CD4-positive, CD25-positive, alpha-beta regulatory T cell (primary cell): ENCODE measurements around the gene CLPTM1L. TPM values are rescaled to one million over a fixed set of nuclear protein-coding genes. Genes with fewer than 3 reads are reported as not detected.

Experiments
- ATAC-seq, 2 donors: fragments of 150-1000 bp; cut with Tn5 transposase; one replicate each; pipeline ENCODE4 v1.10.0; 2021; ENCODE audit warnings: low read depth in 2 of 2, moderate number of reproducible peaks in 2 of 2, moderate library complexity in 1 of 2
- DNase-seq, 3 donors: peaks; one replicate each; pipeline versions ENCODE4 v3.0.0 to v3.0.0-alpha.2; 2012 to 2022; ENCODE audit warnings: mixed read lengths in 1 of 3
- H3K27ac ChIP-seq: one replicate; pipeline ENCODE4 v1.7.0; 2013; ENCODE audit warnings: mild to moderate bottlenecking, low read length; ENCODE audit not compliant: insufficient read depth, poor library complexity, severe bottlenecking
- H3K27me3 ChIP-seq: one replicate; pipeline ENCODE4 v1.7.0; 2013; ENCODE audit warnings: low read length; ENCODE audit not compliant: control insufficient read depth, insufficient read depth
- H3K36me3 ChIP-seq: one replicate; pipeline ENCODE4 v1.7.0; 2013; ENCODE audit warnings: mild to moderate bottlenecking, low read length, moderate library complexity; ENCODE audit not compliant: control insufficient read depth, insufficient read depth
- H3K4me1 ChIP-seq: 2 replicates; pipeline ENCODE4 v1.7.0; 2013; ENCODE audit warnings: mild to moderate bottlenecking, low read length; ENCODE audit not compliant: insufficient read depth, control insufficient read depth, poor library complexity, severe bottlenecking
- H3K4me3 ChIP-seq: one replicate; pipeline ENCODE4 v1.7.0; 2013; ENCODE audit warnings: low read depth, mild to moderate bottlenecking, low read length, moderate library complexity
- H3K9me3 ChIP-seq, 2 experiments: 1 replicate in 1 of 2; 2 replicates in 1 of 2; pipeline ENCODE4 v1.7.0; 2013; ENCODE audit warnings: low read length in 2 of 2, mild to moderate bottlenecking in 1 of 2, moderate library complexity in 1 of 2; ENCODE audit not compliant: control insufficient read depth in 2 of 2
- H3K27ac Mint-ChIP-seq, 3 donors: one replicate each; pipeline ENCODE4 v1.8.0; 2020 to 2022; ENCODE audit warnings: mild to moderate bottlenecking in 3 of 3, mixed read lengths in 3 of 3, moderate library complexity in 2 of 3
- H3K27me3 Mint-ChIP-seq: one replicate; pipeline ENCODE4 v1.8.0; 2022; ENCODE audit warnings: mild to moderate bottlenecking, mixed read lengths
- H3K36me3 Mint-ChIP-seq: one replicate; pipeline ENCODE4 v1.8.0; 2020; ENCODE audit warnings: mixed read lengths
- H3K4me1 Mint-ChIP-seq, 4 donors: one replicate each; pipeline ENCODE4 v1.8.0; 2020 to 2022; ENCODE audit warnings: mixed read lengths in 4 of 4, mild to moderate bottlenecking in 1 of 4
- H3K4me3 Mint-ChIP-seq, 4 donors: one replicate each; pipeline ENCODE4 v1.8.0; 2020 to 2022; ENCODE audit warnings: mild to moderate bottlenecking in 4 of 4, mixed read lengths in 4 of 4, moderate library complexity in 3 of 4
- H3K9me3 Mint-ChIP-seq, 7 donors: one replicate each; pipeline ENCODE4 v1.8.0; 2020 to 2022; ENCODE audit warnings: mixed read lengths in 7 of 7, mild to moderate bottlenecking in 3 of 7, moderate library complexity in 2 of 7
- polyA plus RNA-seq, 4 donors: library from polyadenylated mRNA; unstranded; fragments of 300-500 nt; fragmentation: Illumina TruSeq; gene quantifications; one replicate each; pipeline ENCODE4 v1.2.3, GENCODE V29; 2021
- total RNA-seq: library from RNA; stranded (reverse); gene quantifications from one replicate; pipeline ENCODE4 v1.2.3, GENCODE V29; 2022

Gene CLPTM1L
- total and polyA plus RNA-seq, 5 donors from 2014 or later, result 25.3 to 104 (median 58.8) TPM

GRCh38 chr5:1282131-1282992, 62.5 kb downstream of the CLPTM1L start:
- no peaks in the 10 kb centered on the region for H3K27me3 ChIP-seq
- no peak for DNase-seq

GRCh38 chr5:1281038-1281882, 63.6 kb downstream of the CLPTM1L start:
- H3K4me1 ChIP-seq, result no peaks in the 10 kb centered on the region
- H3K4me3 ChIP-seq, result no peak overlapping the region
- no peak overlapping the region for H3K4me3 Mint-ChIP-seq
- no peak for DNase-seq
- no peaks in the 10 kb centered on the region for H3K4me1 Mint-ChIP-seq
- no peaks in the 10 kb centered on the region for H3K27me3 ChIP-seq
- ATAC-seq, result no peak
- peak overlapping the region in 2 of 3 donors; percentile 60 to 73 for H3K27ac Mint-ChIP-seq
- H3K9me3 Mint-ChIP-seq, result no peaks in the 10 kb centered on the region
- H3K9me3 ChIP-seq, result no peaks in the 10 kb centered on the region
- no peaks in the 10 kb centered on the region for H3K27me3 Mint-ChIP-seq
- no peak overlapping the region for H3K27ac ChIP-seq
- H3K36me3 ChIP-seq, result no peaks in the 10 kb centered on the region
- no peaks in the 10 kb centered on the region for H3K36me3 Mint-ChIP-seq

More at GRCh38 chr5:1282131-1282992, 62.5 kb downstream of the CLPTM1L start:
- no peaks in the 10 kb centered on the region for H3K4me1 Mint-ChIP-seq
- H3K27me3 Mint-ChIP-seq, result no peaks in the 10 kb centered on the region
- H3K4me3 Mint-ChIP-seq, result no peak overlapping the region
- ATAC-seq, result no peak
- H3K9me3 Mint-ChIP-seq, result no peaks in the 10 kb centered on the region
- no peaks in the 10 kb centered on the region for H3K36me3 Mint-ChIP-seq
- Histone ChIP-seq H3K27ac (no peak overlapping the region), H3K9me3 (no peaks in the 10 kb centered on the region), H3K4me3 (no peak overlapping the region), H3K36me3 (no peaks in the 10 kb centered on the region), H3K4me1 (no peaks in the 10 kb centered on the region)
- no peak overlapping the region for H3K27ac Mint-ChIP-seq

DNA sequence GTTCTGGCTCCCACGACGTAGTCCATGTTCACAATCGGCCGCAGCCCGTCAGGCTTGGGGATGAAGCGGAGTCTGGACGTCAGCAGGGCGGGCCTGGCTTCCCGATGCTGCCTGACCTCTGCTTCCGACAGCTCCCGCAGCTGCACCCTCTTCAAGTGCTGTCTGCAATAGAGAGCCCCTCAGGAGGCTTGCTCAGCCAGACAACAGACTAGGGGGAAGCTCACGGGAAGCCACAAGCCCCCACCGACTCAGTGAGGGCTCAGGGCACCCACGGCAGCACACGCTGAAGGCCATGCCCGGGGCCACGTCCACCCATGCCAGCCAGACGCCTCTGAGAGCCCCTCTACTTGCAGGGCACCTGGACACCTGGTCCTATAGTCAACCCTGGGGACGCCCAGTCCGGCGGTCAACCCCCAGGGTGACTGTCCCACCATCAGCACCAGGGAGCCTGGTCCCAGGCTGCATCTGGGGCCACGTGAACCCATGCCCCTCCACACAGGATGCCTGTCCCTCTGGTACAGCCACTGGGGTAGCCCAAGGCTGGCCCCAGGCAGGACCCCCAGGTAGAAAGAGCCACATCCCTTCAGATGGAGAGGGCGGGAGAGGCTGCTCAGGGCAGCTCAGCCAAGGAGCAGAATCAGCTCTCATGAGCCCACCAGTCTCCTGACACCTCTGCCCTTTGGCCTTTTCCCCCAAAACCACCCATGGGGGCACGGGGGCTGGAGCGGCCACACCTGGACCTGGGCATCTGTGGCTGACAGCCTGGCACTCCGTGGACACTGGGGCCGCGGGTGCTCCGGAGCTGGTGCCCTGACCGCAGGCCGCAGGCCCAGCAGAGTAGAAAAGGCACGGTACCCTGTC, 64.5 kb downstream of the CLPTM1L start:
- Mint-ChIP-seq H3K27ac (no peak overlapping the region), H3K4me1 (no peaks in the 10 kb centered on the region), H3K4me3 (no peak overlapping the region), H3K9me3 (no peaks in the 10 kb centered on the region), H3K36me3 (no peaks in the 10 kb centered on the region), H3K27me3 (no peaks in the 10 kb centered on the region)
- no peaks in the 10 kb centered on the region for H3K9me3 ChIP-seq
- no peak overlapping the region for H3K4me3 ChIP-seq
- DNase-seq (no peak), ATAC-seq (no peak)
- H3K27me3 ChIP-seq, result no peaks in the 10 kb centered on the region
- H3K27ac ChIP-seq, result no peak overlapping the region
- H3K4me1 ChIP-seq, result no peaks in the 10 kb centered on the region
- no peaks in the 10 kb centered on the region for H3K36me3 ChIP-seq

DNA sequence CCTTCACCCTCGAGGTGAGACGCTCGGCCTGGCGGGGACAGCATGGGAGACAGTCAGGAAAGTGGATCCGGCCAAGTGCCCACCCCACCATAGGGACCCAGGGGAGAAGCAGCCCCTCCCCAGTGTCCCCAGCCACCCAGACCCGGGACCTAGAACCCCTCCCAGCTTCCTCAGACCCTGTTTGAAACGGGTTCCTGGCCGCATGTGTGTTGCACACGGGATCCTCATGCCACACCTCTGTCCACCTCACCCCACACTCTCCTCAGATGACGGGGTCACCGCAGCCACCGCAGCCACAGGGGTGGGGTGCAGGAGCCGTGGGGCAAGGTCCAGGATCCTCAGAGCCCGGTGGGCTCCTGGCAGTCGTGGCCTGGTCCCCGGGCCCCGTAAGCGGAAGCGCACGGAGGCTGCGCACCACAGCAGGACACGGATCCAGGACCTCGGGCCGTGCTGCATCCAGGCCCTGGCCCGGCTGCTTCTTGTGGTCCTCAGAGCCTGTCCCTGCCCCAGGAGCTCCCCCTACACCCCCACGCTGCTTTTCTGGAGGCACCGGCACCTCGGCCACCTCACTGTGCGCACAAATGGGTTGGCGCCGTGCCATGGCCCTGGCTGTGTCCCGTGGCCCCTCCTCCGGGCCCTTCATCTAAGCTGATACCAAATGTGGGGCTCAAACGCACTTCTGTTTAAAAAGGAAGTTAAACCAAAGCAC, 65.3 kb downstream of the CLPTM1L start:
- Mint-ChIP-seq H3K4me1 (no peaks in the 10 kb centered on the region), H3K9me3 (no peaks in the 10 kb centered on the region)
- DNase-seq, result no peak

DNA sequence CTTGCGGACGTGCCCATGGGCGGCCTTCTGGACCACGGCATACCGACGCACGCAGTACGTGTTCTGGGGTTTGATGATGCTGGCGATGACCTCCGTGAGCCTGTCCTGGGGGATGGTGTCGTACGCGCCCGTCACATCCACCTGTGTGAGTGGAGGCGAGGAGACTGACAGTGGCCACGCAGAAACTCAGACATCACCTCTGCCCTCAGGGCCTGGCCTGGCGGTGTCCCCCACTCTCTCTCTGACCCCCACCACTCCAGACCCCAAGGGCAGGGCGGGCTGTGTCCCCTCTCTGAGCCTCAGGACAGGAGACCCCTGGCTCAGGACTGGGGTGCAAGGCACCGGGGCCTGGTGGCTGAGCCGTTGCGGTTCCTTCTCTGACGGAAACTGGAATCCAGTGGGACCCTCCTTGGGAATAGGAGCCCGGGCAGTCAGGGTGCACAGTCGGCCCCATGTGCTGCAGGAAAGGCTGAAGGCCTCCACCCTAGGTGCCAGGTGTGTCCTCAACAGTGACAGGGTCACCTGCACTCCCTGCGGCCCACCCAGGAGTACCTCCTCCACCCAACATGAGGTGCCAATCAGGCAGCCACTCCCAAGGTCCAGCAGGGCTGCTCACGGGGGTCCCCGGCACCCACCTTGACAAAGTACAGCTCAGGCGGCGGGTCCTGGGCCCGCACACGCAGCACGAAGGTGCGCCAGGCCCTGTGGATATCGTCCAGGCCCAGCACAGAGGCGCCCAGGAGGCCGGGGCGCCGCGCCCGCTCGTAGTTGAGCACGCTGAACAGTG, 66.0 kb downstream of the CLPTM1L start:
- Mint-ChIP-seq H3K27ac (no peak overlapping the region), H3K27me3 (no peaks in the 10 kb centered on the region), H3K4me1 (no peaks in the 10 kb centered on the region), H3K4me3 (no peak overlapping the region), H3K9me3 (no peaks in the 10 kb centered on the region), H3K36me3 (no peaks in the 10 kb centered on the region)
- H3K27ac ChIP-seq, result no peak overlapping the region
- no peaks in the 10 kb centered on the region for H3K9me3 ChIP-seq
- no peaks in the 10 kb centered on the region for H3K27me3 ChIP-seq
- DNase-seq, result no peak
- ATAC-seq, result no peak
- no peaks in the 10 kb centered on the region for H3K4me1 ChIP-seq
- no peaks in the 10 kb centered on the region for H3K36me3 ChIP-seq
- no peak overlapping the region for H3K4me3 ChIP-seq

More for the DNA sequence above, 65.3 kb downstream of the CLPTM1L start:
- H3K4me3 Mint-ChIP-seq, result no peak overlapping the region
- H3K27ac ChIP-seq, result no peak overlapping the region
- no peak for ATAC-seq
- H3K36me3 Mint-ChIP-seq, result no peaks in the 10 kb centered on the region
- H3K9me3 ChIP-seq, result no peaks in the 10 kb centered on the region
- no peaks in the 10 kb centered on the region for H3K4me1 ChIP-seq
- no peak overlapping the region for H3K27ac Mint-ChIP-seq
- no peaks in the 10 kb centered on the region for H3K27me3 ChIP-seq
- no peak overlapping the region for H3K4me3 ChIP-seq
- H3K36me3 ChIP-seq, result no peaks in the 10 kb centered on the region
- H3K27me3 Mint-ChIP-seq, result no peaks in the 10 kb centered on the region

DNA sequence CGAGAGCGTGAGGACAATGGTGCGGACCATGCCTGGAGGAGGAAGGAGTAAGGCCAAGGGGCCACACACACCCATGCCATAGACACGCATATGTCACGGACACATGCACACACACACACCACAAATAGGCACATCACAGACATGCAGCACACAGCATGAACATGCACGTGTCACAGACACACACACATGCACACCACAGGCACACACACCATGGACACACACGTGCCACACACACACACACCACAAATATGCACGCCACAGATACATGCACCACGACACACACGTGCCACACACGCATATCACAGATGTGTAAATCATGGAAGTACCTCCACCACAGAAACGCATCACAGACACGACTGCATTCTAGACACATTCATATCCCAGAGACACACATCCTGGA, 66.7 kb downstream of the CLPTM1L start:
- Mint-ChIP-seq H3K27ac (no peak overlapping the region), H3K27me3 (no peaks in the 10 kb centered on the region), H3K36me3 (no peaks in the 10 kb centered on the region), H3K4me3 (no peak overlapping the region), H3K9me3 (no peaks in the 10 kb centered on the region), H3K4me1 (no peaks in the 10 kb centered on the region)
- DNase-seq (no peak), ATAC-seq (no peak)
- Histone ChIP-seq H3K36me3 (no peaks in the 10 kb centered on the region), H3K4me3 (no peak overlapping the region), H3K9me3 (no peaks in the 10 kb centered on the region), H3K27me3 (no peaks in the 10 kb centered on the region), H3K27ac (no peak overlapping the region), H3K4me1 (no peaks in the 10 kb centered on the region)
